ENCODE measurements around the gene PLCXD3. TPM values are rescaled to one million over a fixed set of nuclear protein-coding genes. Genes with fewer than 3 reads are reported as not detected.

Gene PLCXD3
- total and polyA plus RNA-seq, 2 of the 4 experiments (the other 2 are of a cell fraction) = under 0.01 to 0.02 TPM

- WGBS, 2 experiments (ENCODE audit: extremely low coverage in 2 of 2, insufficient read length in 1 of 2) = no CpG with 5 or more reads among the region's 2 CpGs
- no peak overlapping the region for H2BK20ac ChIP-seq (ENCODE audit: low read depth, low read length)
- no peak overlapping the region for H2AFZ ChIP-seq (replicated peaks; ENCODE audit: low read length, poor library complexity)
- TF ChIP-seq MAFK (IDR thresholded peaks at IDR 0.05; ENCODE audit: low read depth, low read length) (no peak), CEBPB (IDR thresholded peaks at IDR 0.05; ENCODE audit: low read depth, low read length) (no peak)
- no peak overlapping the region for H4K8ac ChIP-seq (ENCODE audit: low read depth in 2 of 2, low read length in 2 of 2)
- no peak overlapping the region for H3K56ac ChIP-seq (ENCODE audit: extremely low read depth, insufficient read depth, low read length)
- no peaks in the 10 kb centered on the region for H3K9me3 ChIP-seq (ENCODE audit: control insufficient read depth, insufficient read depth, low read length)
- no peak overlapping the region for H3K18ac ChIP-seq (ENCODE audit: low read depth, low read length)
- no peaks in the 10 kb centered on the region for H3K4me1 ChIP-seq (ENCODE audit: control insufficient read depth, insufficient read depth, low read length)
- no peaks in the 10 kb centered on the region for H3K9me1 ChIP-seq (ENCODE audit: insufficient read depth, low read length)
- no peak overlapping the region for H2BK15ac ChIP-seq (ENCODE audit: low read depth, low read length)
- no TSS peak for BruUV-seq (replicated peaks)
- H3K4me2 ChIP-seq (ENCODE audit: low read depth, low read length) = no peak overlapping the region
- no peaks in the 10 kb centered on the region for H3K27me3 ChIP-seq (ENCODE audit: control insufficient read depth, insufficient read depth, low read length)
- H3K4me3 ChIP-seq (ENCODE audit: insufficient read depth, low read depth, low read length) = no peak overlapping the region
- no peak overlapping the region for H2AK5ac ChIP-seq (ENCODE audit: low read depth, low read length)
- H2BK5ac ChIP-seq (ENCODE audit: low read depth, low read length, poor library complexity, severe bottlenecking) = no peak overlapping the region
- POLR2A ChIA-PET (ENCODE audit: unreplicated experiment) = no interaction called here
- H3K9ac ChIP-seq (ENCODE audit: low read depth, low read length) = no peak overlapping the region
- no peak overlapping the region for H4K5ac ChIP-seq (ENCODE audit: low read depth, low read length)
- no peaks in the 10 kb centered on the region for H4K20me1 ChIP-seq (ENCODE audit: insufficient read depth, low read length)
- no peak overlapping the region for H3K23ac ChIP-seq (ENCODE audit: low read depth, low read length)
- CTCF ChIA-PET = interaction anchor here (0.7 kb wide), 1 partner anchor 47 kb away, joined by 3 read pairs; no protein-coding TSS in a partner anchor
- H2AK9ac ChIP-seq (replicated peaks; ENCODE audit: low read depth, low read length, poor library complexity) = no peak overlapping the region
- no peak overlapping the region for H3K27ac ChIP-seq (ENCODE audit: insufficient read depth, low read length)
- no peak overlapping the region for H3K4ac ChIP-seq (ENCODE audit: low read depth, low read length)
- H4K91ac ChIP-seq (ENCODE audit: insufficient read depth, low read depth, low read length) = no peak overlapping the region
- H3K36me3 ChIP-seq (ENCODE audit: control insufficient read depth, insufficient read depth, low read length) = no peaks in the 10 kb centered on the region
- dilution Hi-C loops (cut with HindIII; ENCODE audit: low sequenced_read_pairs, unreplicated experiment) (no loop called here), intact Hi-C loops (cut with micrococcal nuclease) (no loop called here), in situ Hi-C loops (cut with MboI; ENCODE audit: low sequenced_read_pairs) (no loop called here)
- no peak for DNase-seq
- H3K14ac ChIP-seq (replicated peaks; ENCODE audit: low read depth, low read length) = no peak overlapping the region
- no peaks in the 10 kb centered on the region for H3K79me1 ChIP-seq (ENCODE audit: low read depth in 1 of 2, low read length in 2 of 2)
- no peak for ATAC-seq (ENCODE audit: low read depth)
- no peak overlapping the region for H2BK120ac ChIP-seq (ENCODE audit: low read depth, low read length)
Observed at GRCh38 chr5:41402845-41403244, 107.6 kb downstream of the PLCXD3 start.

All from IMR-90 (cell line).